ENCODE results near the gene DNAJC22. TPM values are rescaled to one million over a fixed set of nuclear protein-coding genes. Genes with fewer than 3 reads are reported as not detected.

The DNAJC22 gene
- total RNA-seq, 1 experiment from 2014 or later: not detected

DNA sequence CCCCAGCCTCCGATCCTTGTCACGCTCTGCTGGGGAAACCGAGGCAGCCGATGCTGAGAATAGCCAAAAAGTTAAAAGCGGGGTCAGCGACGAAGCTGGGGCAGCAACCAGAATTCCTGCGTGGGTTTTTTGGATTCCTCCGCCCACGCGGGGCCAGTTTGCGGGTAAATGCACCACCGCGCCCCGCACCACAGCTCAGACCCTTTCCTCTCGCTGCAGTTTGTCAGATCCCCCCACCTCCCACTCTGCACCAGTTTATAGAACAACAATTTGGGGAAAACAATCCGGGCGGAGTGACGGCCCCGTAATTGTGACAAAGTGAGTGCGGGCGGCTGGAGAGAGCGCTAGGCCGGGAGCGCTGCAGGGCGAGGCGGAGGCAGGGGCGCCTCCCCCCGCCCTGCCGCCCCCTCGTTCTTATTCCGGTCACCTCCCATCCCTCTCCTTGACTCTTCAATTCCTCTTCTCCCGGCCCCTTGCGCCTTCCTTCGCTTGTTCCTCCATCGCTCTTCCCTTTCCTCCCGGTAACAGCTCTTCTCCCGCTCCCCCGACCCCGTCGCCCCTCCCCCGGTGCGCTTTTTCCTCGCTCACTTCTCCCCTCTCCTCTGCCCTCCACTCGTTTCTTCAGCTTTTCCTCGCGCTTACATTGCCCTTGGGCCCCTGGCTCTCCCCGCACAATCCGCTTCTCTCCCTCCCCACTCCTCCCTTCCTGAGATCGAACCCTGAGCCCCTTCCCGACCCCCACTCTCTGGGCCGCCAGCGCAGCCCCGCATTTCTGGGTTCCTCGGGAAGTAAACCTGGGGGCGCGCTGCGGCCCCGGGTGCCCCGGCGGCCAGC, 646 bp upstream of the DNAJC22 start:
- Histone ChIP-seq H3K79me2 (ENCODE audit: low read length) (no peaks in the 10 kb centered on the region), H3K4me3 (ENCODE audit: low read length) (peak overlapping the region; percentile 62), H3K9me2 (replicated peaks; ENCODE audit: insufficient read depth, low read length) (no peaks in the 10 kb centered on the region), H3K4me2 (ENCODE audit: low read depth, low read length, poor library complexity, severe bottlenecking) (peak overlapping the region; percentile 78), H2AFZ (ENCODE audit: low read length) (no peak overlapping the region), H3K4me1 (ENCODE audit: low read length) (peaks cover 52% of the 10 kb centered on the region), H3K9me3 (ENCODE audit: low read length) (no peaks in the 10 kb centered on the region), H4K20me1 (ENCODE audit: insufficient read depth, low read depth, low read length) (peaks cover 7% of the 10 kb centered on the region; the same call in 1 of the 2 replicates), H3K9ac (ENCODE audit: low read length) (peak overlapping the region; percentile 50), H3K27me3 (ENCODE audit: low read length) (no peaks in the 10 kb centered on the region), H3K27ac (ENCODE audit: low read length) (no peak overlapping the region), H3K36me3 (ENCODE audit: insufficient read depth, low read length) (no peaks in the 10 kb centered on the region)
- no peak for DNase-seq

DNA sequence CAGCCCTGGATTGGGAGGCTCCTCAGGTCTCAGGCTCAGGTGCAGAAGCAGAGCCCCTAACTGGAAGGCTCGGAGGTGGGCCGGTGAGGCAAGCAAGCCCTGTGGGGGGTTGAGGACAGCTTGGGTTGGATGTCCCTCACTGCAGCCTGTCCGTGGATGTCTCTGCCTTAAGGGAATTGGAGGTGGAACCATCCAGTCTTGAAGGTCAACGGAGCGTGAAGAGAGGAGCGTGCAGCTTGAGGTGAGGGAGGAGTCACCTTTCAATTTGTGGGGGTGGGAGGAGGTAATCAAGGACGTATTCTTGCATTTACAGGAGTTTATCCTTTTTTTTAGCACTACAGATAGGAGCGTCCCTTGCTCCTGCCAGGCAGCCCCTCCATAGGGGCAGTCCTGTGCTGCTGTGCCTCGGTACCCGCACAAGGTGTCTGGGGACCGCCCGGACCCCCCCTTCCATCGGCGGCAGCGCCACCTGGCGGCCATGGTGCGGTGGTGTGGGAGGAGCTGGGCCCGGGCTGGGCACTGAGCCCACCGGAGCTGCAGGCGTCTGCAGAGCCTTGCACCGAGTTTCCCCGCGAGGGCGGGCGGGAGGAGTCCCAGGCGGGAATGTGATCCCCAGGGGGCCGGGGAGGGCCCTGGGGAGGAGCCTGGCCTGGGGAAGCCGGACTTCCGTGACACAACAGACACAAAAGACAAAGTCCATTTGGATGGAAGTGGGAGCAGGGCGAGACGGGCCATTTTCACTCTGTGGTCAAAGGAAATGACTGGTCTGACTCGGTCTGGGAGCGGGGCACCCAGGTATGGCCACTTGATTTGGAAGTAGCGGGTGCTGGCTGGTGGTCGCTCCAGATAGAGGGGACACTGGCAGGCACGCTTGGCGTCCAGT, 864 bp downstream of the DNAJC22 start:
- Histone ChIP-seq H3K4me2 (ENCODE audit: low read depth, low read length, poor library complexity, severe bottlenecking) (peak overlapping the region; percentile 78), H3K4me1 (ENCODE audit: low read length) (peaks cover 48% of the 10 kb centered on the region), H3K36me3 (ENCODE audit: insufficient read depth, low read length) (no peaks in the 10 kb centered on the region), H3K27ac (ENCODE audit: low read length) (no peak overlapping the region), H3K9ac (ENCODE audit: low read length) (peak overlapping the region; percentile 27; the same call in 1 of the 2 replicates), H3K27me3 (ENCODE audit: low read length) (no peaks in the 10 kb centered on the region), H4K20me1 (ENCODE audit: insufficient read depth, low read depth, low read length) (peaks cover 7% of the 10 kb centered on the region; the same call in 1 of the 2 replicates), H3K79me2 (ENCODE audit: low read length) (no peaks in the 10 kb centered on the region), H3K9me2 (replicated peaks; ENCODE audit: insufficient read depth, low read length) (no peaks in the 10 kb centered on the region), H3K9me3 (ENCODE audit: low read length) (no peaks in the 10 kb centered on the region), H2AFZ (ENCODE audit: low read length) (no peak overlapping the region), H3K4me3 (ENCODE audit: low read length) (peak overlapping the region; percentile 62; the same call in 1 of the 2 replicates)
- DNase-seq: peak; percentile 87

DNA sequence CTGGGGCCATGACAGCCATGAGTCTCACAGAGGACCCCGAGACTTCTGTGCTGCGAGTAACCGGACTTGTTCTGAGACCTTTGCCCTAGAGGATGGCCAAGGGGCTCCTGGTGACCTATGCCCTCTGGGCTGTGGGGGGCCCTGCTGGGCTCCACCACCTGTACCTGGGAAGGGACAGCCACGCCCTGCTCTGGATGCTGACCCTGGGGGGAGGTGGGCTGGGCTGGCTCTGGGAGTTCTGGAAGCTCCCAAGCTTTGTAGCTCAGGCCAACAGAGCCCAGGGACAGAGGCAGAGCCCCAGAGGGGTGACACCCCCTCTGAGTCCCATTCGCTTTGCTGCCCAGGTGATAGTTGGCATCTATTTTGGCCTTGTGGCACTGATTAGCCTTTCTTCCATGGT, 2.1 kb downstream of the DNAJC22 start:
- no peaks in the 10 kb centered on the region for H3K9me3 ChIP-seq (ENCODE audit: low read length)
- H3K27me3 ChIP-seq (ENCODE audit: low read length): no peaks in the 10 kb centered on the region
- no peak overlapping the region for H3K4me3 ChIP-seq (ENCODE audit: low read length)
- H4K20me1 ChIP-seq (ENCODE audit: insufficient read depth, low read depth, low read length): peaks cover 7% of the 10 kb centered on the region; the same call in 1 of the 2 replicates
- H3K4me1 ChIP-seq (ENCODE audit: low read length): peaks cover 43% of the 10 kb centered on the region
- no peak overlapping the region for H3K4me2 ChIP-seq (ENCODE audit: low read depth, low read length, poor library complexity, severe bottlenecking)
- no peak overlapping the region for H3K27ac ChIP-seq (ENCODE audit: low read length)
- no peaks in the 10 kb centered on the region for H3K36me3 ChIP-seq (ENCODE audit: insufficient read depth, low read length)
- H3K9ac ChIP-seq (ENCODE audit: low read length): no peak overlapping the region
- no peaks in the 10 kb centered on the region for H3K9me2 ChIP-seq (replicated peaks; ENCODE audit: insufficient read depth, low read length)
- no peak for DNase-seq
- no peak overlapping the region for H2AFZ ChIP-seq (ENCODE audit: low read length)
- H3K79me2 ChIP-seq (ENCODE audit: low read length): no peaks in the 10 kb centered on the region

DNA sequence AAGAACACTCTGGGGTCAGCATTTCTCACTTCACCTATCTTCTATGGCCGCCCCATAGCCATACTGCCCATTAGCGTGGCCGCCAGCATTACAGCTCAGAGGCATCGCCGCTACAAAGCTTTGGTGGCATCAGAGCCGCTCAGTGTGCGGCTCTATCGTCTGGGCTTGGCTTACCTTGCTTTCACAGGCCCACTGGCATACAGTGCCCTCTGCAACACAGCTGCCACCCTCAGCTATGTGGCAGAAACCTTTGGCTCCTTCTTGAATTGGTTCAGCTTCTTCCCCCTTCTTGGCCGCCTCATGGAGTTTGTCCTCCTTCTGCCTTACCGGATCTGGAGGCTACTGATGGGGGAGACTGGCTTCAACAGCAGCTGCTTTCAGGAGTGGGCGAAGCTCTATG, 2.6 kb downstream of the DNAJC22 start:
- Histone ChIP-seq H3K4me3 (ENCODE audit: low read length) (no peak overlapping the region), H3K4me1 (ENCODE audit: low read length) (peaks cover 39% of the 10 kb centered on the region), H4K20me1 (ENCODE audit: insufficient read depth, low read depth, low read length) (peaks cover 7% of the 10 kb centered on the region; the same call in 1 of the 2 replicates), H3K9me2 (replicated peaks; ENCODE audit: insufficient read depth, low read length) (no peaks in the 10 kb centered on the region), H3K9ac (ENCODE audit: low read length) (no peak overlapping the region), H3K9me3 (ENCODE audit: low read length) (no peaks in the 10 kb centered on the region), H3K27me3 (ENCODE audit: low read length) (no peaks in the 10 kb centered on the region), H2AFZ (ENCODE audit: low read length) (no peak overlapping the region), H3K4me2 (ENCODE audit: low read depth, low read length, poor library complexity, severe bottlenecking) (no peak overlapping the region), H3K36me3 (ENCODE audit: insufficient read depth, low read length) (no peaks in the 10 kb centered on the region), H3K27ac (ENCODE audit: low read length) (no peak overlapping the region), H3K79me2 (ENCODE audit: low read length) (no peaks in the 10 kb centered on the region)
- DNase-seq: no peak

DNA sequence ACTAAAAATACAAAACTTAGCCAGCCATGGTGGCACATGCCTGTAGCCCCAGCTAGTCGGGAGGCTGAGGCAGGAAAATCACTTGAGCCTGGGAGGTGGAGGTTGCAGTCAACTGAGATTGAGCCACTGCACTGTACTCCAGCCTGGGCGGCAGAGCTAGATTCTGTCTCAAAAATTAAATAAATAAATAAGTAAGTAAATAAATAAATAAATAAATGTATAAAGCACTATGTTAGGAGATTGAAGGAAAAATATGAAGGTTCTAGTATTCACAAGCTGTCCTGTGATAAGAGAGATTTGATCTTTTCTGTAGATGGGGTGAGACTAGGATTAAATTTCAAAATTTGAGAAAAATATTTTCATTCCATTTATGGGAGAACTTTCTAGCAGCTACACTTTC, 5.7 kb downstream of the DNAJC22 start:
- Histone ChIP-seq H3K27ac (ENCODE audit: low read length) (no peak overlapping the region), H4K20me1 (ENCODE audit: insufficient read depth, low read depth, low read length) (0 out of 2 replicates have a peak, but pooled peaks cover under 1% of the 10 kb centered on the region)

DNA sequence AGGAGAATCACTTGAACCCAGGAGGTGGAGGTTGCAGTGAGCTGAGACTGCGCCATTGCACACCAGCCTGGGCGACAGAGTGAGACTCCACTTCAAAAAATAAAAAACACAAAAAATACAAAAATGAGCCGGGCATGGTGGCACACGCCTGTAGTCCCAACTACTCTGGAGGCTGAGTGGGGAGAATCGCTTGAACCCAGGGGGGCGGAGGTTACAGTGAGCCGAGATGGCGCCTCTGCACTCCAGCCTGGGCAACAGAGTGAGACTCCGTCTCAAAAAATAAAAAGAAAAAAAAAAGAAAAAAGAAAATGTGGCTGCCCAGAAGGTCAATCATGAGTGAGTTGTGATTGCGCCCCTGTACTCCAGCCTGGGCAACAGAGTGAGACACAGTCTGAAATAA, 9.2 kb downstream of the DNAJC22 start:
- no peak for DNase-seq
- Histone ChIP-seq H3K4me1 (ENCODE audit: low read length) (peaks cover 28% of the 10 kb centered on the region), H3K4me2 (ENCODE audit: low read depth, low read length, poor library complexity, severe bottlenecking) (no peak overlapping the region)

More for the DNA sequence above, 5.7 kb downstream of the DNAJC22 start:
- Histone ChIP-seq H3K4me1 (ENCODE audit: low read length) (peaks cover 26% of the 10 kb centered on the region), H2AFZ (ENCODE audit: low read length) (no peak overlapping the region), H3K4me3 (ENCODE audit: low read length) (no peak overlapping the region), H3K9ac (ENCODE audit: low read length) (no peak overlapping the region), H3K4me2 (ENCODE audit: low read depth, low read length, poor library complexity, severe bottlenecking) (no peak overlapping the region), H3K79me2 (ENCODE audit: low read length) (no peaks in the 10 kb centered on the region), H3K36me3 (ENCODE audit: insufficient read depth, low read length) (no peaks in the 10 kb centered on the region), H3K27me3 (ENCODE audit: low read length) (no peaks in the 10 kb centered on the region), H3K9me2 (replicated peaks; ENCODE audit: insufficient read depth, low read length) (no peaks in the 10 kb centered on the region), H3K9me3 (ENCODE audit: low read length) (no peaks in the 10 kb centered on the region)
- no peak for DNase-seq

DNA sequence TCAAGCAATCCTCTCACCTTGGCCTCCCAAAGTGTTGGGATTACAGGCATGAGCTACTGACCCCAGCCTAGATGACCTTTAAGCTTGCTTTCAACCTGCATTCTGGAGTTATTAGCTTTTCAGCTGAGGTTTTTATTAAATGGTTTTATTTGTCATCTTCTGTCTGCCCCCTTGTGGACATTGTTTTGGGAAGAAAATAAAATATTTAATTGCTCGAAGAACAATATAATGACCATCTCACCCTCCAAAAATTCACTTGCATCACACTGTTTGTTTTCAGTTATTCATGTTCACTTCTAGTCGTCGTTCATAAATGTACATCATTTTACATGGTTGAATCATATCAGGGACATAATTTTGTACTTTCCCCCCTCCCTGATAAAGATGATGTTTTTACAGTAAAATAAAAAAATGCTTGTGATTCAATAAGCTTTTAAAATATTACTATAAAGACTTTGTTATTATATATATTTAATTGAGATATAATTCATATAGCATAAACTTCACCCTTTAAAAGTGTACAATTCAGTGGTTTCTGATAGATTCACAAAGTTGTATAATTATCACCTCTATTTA, 10.5 kb downstream of the DNAJC22 start:
- Histone ChIP-seq H3K27ac (ENCODE audit: low read length) (no peak overlapping the region), H3K9me2 (replicated peaks; ENCODE audit: insufficient read depth, low read length) (no peaks in the 10 kb centered on the region), H3K79me2 (ENCODE audit: low read length) (no peaks in the 10 kb centered on the region), H4K20me1 (ENCODE audit: insufficient read depth, low read depth, low read length) (no peaks in the 10 kb centered on the region), H3K4me3 (ENCODE audit: low read length) (no peak overlapping the region), H3K4me2 (ENCODE audit: low read depth, low read length, poor library complexity, severe bottlenecking) (no peak overlapping the region), H3K4me1 (ENCODE audit: low read length) (peaks cover 28% of the 10 kb centered on the region), H3K27me3 (ENCODE audit: low read length) (no peaks in the 10 kb centered on the region), H3K9me3 (ENCODE audit: low read length) (no peaks in the 10 kb centered on the region), H3K9ac (ENCODE audit: low read length) (no peak overlapping the region), H3K36me3 (ENCODE audit: insufficient read depth, low read length) (no peaks in the 10 kb centered on the region), H2AFZ (ENCODE audit: low read length) (no peak overlapping the region)
- peak; percentile 78 for DNase-seq

More for the DNA sequence above, 9.2 kb downstream of the DNAJC22 start:
- Histone ChIP-seq H3K9me2 (replicated peaks; ENCODE audit: insufficient read depth, low read length) (no peaks in the 10 kb centered on the region), H2AFZ (ENCODE audit: low read length) (no peak overlapping the region), H3K9me3 (ENCODE audit: low read length) (no peaks in the 10 kb centered on the region), H3K27me3 (ENCODE audit: low read length) (no peaks in the 10 kb centered on the region), H3K36me3 (ENCODE audit: insufficient read depth, low read length) (no peaks in the 10 kb centered on the region), H3K9ac (ENCODE audit: low read length) (no peak overlapping the region), H3K79me2 (ENCODE audit: low read length) (no peaks in the 10 kb centered on the region), H4K20me1 (ENCODE audit: insufficient read depth, low read depth, low read length) (no peaks in the 10 kb centered on the region), H3K4me3 (ENCODE audit: low read length) (no peak overlapping the region), H3K27ac (ENCODE audit: low read length) (no peak overlapping the region)
